Tibial artery (tissue), 4 donors: ENCODE data around the gene ANKRD45.
"Not testable (repeated sequence)": the region's sequence is repeated elsewhere in the genome, so short reads cannot be mapped to it uniquely, and the experiment has no call there.

Experiments used
- DNase-seq, 2 donors: peaks; one replicate each; pipeline ENCODE4 v3.0.0-alpha.2; 2019
- H3K27ac ChIP-seq, 2 donors: fragments of 200-600 bp; sonication (generic) in 1 of 2; 1 replicate in 1 of 2; 2 replicates in 1 of 2; pipeline ENCODE4 v1.5.1; 2018 to 2019; ENCODE audit warnings: mild to moderate bottlenecking in 1 of 2
- H3K27me3 ChIP-seq, 2 donors: fragments of 200-600 bp; sonication (generic) in 1 of 2; one replicate each; pipeline versions ENCODE4 v1.5.1 to v1.6.0; 2016 to 2019
- H3K36me3 ChIP-seq, 3 donors: fragments of 200-600 bp; sonication (generic) in 2 of 3; one replicate each; pipeline ENCODE4 v1.5.1; 2016 to 2019; ENCODE audit warnings: mild to moderate bottlenecking in 2 of 3
- H3K4me1 ChIP-seq, 4 donors: fragments of 200-600 bp; sonication (generic) in 2 of 4; 1 replicate in 3 of 4; 2 replicates in 1 of 4; pipeline ENCODE4 v1.5.1; 2016 to 2019
- H3K4me3 ChIP-seq, 2 donors: fragments of 200-600 bp; sonication (generic) in 1 of 2; 1 replicate in 1 of 2; 2 replicates in 1 of 2; pipeline ENCODE4 v1.5.1; 2018 to 2019; ENCODE audit warnings: mild to moderate bottlenecking in 2 of 2
- H3K9me3 ChIP-seq, 3 donors: fragments of 200-600 bp; sonication (generic) in 1 of 3; one replicate each; pipeline ENCODE4 v1.5.1; 2016 to 2019
- CTCF ChIP-seq, 2 experiments: fragments of 200-600 bp in 1 of 2; fragments of 450-650 bp in 1 of 2; IDR thresholded peaks; one replicate each; pipeline ENCODE4 v1.5.1; 2017 to 2019; ENCODE audit warnings: antibody characterized with exemption in 2 of 2, mild to moderate bottlenecking in 1 of 2, moderate library complexity in 1 of 2
- intact Hi-C: fragments of 100-400 bp; cut with DNase I; formaldehyde crosslinking; loops from one replicate; pipeline ENCODE4 v1.15.0; 2023; ENCODE audit warnings: low total_unique reads

The ANKRD45 gene

GRCh38 chr1:173708787-173709186 lies 39.1 kb upstream of the ANKRD45 start:
- intact Hi-C loops: no loop called here
- DNase-seq: no peak
- Histone ChIP-seq H3K27ac (no peak overlapping the region), H3K4me3 (no peak overlapping the region), H3K36me3 (no peaks in the 10 kb centered on the region), H3K27me3 (peaks cover 0 to 13% of the 10 kb centered on the region in 2 donors), H3K4me1 (no peaks in the 10 kb centered on the region), H3K9me3 (no peaks in the 10 kb centered on the region)
- TF ChIP-seq CTCF (IDR thresholded peaks at IDR 0.05): no peak

GRCh38 chr1:173705117-173705516 lies 35.5 kb upstream of the ANKRD45 start:
- Histone ChIP-seq H3K36me3 (no peaks in the 10 kb centered on the region), H3K4me1 (no peaks in the 10 kb centered on the region), H3K9me3 (no peaks in the 10 kb centered on the region), H3K27ac (no peak overlapping the region), H3K4me3 (no peak overlapping the region), H3K27me3 (peaks cover 0 to 9% of the 10 kb centered on the region in 2 donors)
- DNase-seq: no peak
- intact Hi-C loops: no loop called here
- no peak for TF ChIP-seq CTCF (IDR thresholded peaks at IDR 0.05)

- H3K9me3 ChIP-seq: no peaks in the 10 kb centered on the region
- H3K4me1 ChIP-seq: no peaks in the 10 kb centered on the region
- no peak for DNase-seq
- no peaks in the 10 kb centered on the region for H3K27me3 ChIP-seq
- TF ChIP-seq CTCF (IDR thresholded peaks at IDR 0.05): no peak
- H3K36me3 ChIP-seq: no peaks in the 10 kb centered on the region
- no peak overlapping the region for H3K27ac ChIP-seq
- intact Hi-C loops: no loop called here
- H3K4me3 ChIP-seq: no peak overlapping the region
Measured at GRCh38 chr1:173702736-173703135, 33.1 kb upstream of the ANKRD45 start.

- H3K36me3 ChIP-seq, H3K4me3 ChIP-seq, intact Hi-C loops, H3K4me1 ChIP-seq, DNase-seq, H3K27me3 ChIP-seq, H3K27ac ChIP-seq, H3K9me3 ChIP-seq: not testable (repeated sequence)
Measured at GRCh38 chr1:173701299-173701698, 31.6 kb upstream of the ANKRD45 start.

GRCh38 chr1:173693238-173693637 lies 23.6 kb upstream of the ANKRD45 start:
- DNase-seq: no peak
- H3K36me3 ChIP-seq: no peaks in the 10 kb centered on the region
- no peaks in the 10 kb centered on the region for H3K4me1 ChIP-seq
- intact Hi-C loops: no loop called here
- H3K9me3 ChIP-seq: peaks cover 0 to 8% (median 0%) of the 10 kb centered on the region in 3 donors
- no peak overlapping the region for H3K27ac ChIP-seq
- no peak for TF ChIP-seq CTCF (IDR thresholded peaks at IDR 0.05)
- no peaks in the 10 kb centered on the region for H3K27me3 ChIP-seq
- H3K4me3 ChIP-seq: no peak overlapping the region

- intact Hi-C loops: no loop called here
- no peak overlapping the region for H3K27ac ChIP-seq
- no peaks in the 10 kb centered on the region for H3K36me3 ChIP-seq
- DNase-seq: no peak
- no peaks in the 10 kb centered on the region for H3K9me3 ChIP-seq
- TF ChIP-seq CTCF (IDR thresholded peaks at IDR 0.05): no peak
- H3K4me3 ChIP-seq: no peak overlapping the region
- no peaks in the 10 kb centered on the region for H3K27me3 ChIP-seq
- H3K4me1 ChIP-seq: no peaks in the 10 kb centered on the region
Measured at GRCh38 chr1:173688300-173688699, 18.6 kb upstream of the ANKRD45 start.

GRCh38 chr1:173685121-173685520 lies 15.5 kb upstream of the ANKRD45 start:
- H3K27ac ChIP-seq, H3K36me3 ChIP-seq, intact Hi-C loops, H3K4me1 ChIP-seq, H3K27me3 ChIP-seq, H3K9me3 ChIP-seq, DNase-seq, H3K4me3 ChIP-seq: not testable (repeated sequence)

- H3K9me3 ChIP-seq, H3K36me3 ChIP-seq, H3K27me3 ChIP-seq, DNase-seq, intact Hi-C loops, H3K4me1 ChIP-seq, H3K27ac ChIP-seq, H3K4me3 ChIP-seq: not testable (repeated sequence)
Measured at GRCh38 chr1:173683838-173684237, 14.2 kb upstream of the ANKRD45 start.
